CD1c-positive myeloid dendritic cell (primary cell): ENCODE measurements around the gene GNAZ.

Source experiments
- DNase-seq: peaks from one replicate; pipeline ENCODE4 v3.0.0-alpha.2; 2016; ENCODE audit errors: extremely low spot score

The GNAZ gene

DNA sequence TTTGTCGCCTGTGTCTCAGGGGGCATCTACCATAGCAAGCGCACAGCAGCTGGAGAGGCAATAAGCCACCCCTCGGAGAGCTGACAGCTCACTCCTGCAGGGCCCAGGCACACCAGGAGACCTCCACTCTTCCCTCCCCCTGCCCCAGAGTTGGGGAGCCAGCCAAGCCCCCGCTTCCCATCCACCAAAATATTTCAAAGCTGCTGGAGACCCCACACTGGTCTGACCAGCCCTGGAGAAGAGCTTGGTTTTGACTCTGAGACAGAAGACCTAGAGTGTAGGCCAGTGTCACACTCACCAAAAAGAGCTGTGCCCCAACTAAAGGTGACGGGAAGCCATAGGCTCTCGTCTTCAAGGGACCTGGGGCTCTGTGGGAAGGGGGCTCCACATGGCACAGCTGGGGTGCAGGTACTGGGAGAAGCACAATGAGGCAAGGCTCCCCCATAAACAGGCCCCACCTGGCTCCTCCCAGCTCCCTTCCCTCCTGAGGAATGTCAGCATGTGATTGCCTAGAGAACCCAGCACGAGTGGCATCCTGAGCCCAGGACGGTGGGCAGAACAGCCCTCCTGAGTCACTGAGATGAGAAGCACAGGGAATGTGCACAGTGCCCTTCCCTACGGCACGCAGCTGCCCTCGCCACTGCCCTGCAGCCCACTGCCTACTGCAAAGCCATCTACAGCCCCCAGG lies 5.8 kb upstream of the GNAZ start:
- DNase-seq, result no peak

DNA sequence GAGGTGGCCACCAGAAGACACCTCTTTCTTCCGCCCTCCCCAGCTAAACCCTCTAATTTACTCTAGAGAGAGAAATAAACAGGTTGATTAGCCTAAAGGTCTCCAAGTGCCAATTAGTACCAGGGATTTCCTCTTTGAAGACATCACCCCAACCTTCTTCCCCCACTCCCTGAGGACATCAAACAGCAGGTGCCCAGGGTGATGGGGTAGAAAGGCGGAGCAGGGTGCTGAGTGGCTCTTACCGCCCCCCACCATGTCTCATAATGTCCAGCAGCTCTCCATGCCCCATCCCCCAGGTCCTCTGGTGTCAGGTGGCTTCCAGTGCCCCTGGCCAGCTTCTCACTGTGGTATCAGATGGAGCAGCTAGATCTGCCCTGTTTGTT lies 5.3 kb upstream of the GNAZ start:
- no peak for DNase-seq

DNA sequence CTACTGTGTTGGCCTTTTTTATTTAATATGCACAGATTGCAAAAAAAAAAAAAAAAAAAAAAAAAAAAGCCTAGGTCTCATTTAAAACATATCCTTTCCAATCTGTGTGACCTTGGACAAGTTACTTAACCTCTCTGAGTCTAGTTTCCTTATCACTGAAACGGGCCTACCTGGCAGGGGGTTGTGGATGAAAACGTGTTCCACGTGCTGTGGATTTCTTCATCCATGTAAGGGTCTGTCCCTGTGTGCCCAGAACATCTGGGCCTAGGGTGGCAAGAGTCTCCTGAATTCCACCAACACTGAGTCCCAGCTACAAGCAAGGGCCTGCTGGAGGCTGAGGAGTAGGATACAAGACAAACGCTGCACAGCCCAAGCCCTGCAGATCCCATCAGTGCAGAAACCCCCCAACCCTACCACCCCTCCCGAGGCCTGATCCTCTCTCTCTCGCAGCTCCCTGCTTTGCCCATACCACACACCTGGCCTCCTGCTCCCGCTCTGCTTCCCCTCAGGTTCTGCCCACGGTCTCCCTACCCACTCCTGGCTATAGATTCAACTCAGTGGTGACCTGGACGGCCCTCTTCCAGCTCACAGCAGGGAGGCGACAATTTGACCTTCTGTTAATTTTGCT lies 4.7 kb upstream of the GNAZ start:
- no peak for DNase-seq

DNA sequence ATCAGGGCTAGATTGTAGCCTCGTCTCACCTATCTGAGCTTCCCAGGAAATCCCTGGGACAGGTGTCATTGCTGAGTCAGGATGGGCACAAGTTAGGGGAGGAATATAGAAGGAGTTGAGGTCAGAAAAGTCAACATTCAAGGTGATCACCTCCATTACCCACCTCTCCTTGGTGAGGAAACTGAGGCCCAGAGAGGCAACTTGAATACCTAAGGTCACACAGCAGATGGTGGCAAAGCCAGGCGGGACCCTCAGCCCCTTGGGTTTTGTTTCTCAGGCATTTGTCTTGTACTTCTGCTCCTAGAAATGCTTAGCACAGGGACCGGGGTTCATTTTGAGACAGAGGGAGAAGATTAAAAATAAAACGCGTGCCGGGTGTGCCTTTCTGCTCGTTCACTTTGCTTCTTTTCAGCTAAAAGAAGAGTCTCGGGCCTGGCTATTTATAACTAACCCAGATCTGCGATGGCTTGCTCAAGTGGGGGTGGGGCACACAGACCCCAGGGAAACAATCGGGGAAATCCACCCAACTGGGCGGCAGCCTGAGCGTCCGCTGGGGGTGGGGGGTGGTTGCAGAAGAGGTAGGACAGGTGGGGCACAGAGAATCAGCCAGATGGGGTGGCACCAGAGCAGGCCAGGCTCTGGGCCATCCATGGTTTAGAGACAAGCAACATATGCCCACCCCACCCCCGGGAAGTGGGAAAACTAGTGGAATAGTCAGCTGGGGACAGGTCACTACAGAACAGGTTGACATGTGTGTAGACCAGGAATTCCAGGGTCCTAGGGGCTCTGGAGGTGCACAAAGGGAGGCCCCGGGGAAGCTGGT lies 3.9 kb upstream of the GNAZ start:
- DNase-seq, result no peak

DNA sequence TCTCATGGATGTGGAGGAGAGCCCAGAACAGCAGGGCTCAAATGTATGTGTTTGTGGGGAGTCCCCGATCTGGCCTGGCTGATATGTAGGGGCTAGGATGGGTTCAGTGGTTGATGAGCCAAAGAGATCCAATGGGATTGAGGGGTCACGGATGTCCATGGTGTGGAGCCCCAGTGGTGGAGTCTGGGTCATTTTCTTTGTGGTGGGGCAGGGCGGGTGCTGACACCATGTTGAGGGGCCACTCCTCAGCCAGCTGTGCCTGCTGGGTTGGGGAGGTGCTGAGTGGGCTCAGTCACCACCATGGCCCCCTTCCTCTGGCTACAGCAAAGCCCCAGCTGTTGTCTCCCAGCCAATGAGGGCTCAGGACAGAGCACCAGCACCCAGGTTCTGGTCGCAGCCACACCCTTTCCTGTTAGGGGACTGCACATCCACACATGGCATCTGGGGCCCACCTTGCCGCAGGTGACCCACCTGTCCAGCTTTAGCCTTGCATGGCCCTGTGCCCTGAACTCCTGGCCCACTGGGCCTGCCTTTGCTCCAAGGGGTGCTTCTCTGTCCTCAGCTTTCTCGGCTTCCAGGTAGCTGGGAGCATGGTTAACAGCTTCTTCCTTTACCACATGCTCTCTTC lies 3.2 kb upstream of the GNAZ start:
- no peak for DNase-seq

DNA sequence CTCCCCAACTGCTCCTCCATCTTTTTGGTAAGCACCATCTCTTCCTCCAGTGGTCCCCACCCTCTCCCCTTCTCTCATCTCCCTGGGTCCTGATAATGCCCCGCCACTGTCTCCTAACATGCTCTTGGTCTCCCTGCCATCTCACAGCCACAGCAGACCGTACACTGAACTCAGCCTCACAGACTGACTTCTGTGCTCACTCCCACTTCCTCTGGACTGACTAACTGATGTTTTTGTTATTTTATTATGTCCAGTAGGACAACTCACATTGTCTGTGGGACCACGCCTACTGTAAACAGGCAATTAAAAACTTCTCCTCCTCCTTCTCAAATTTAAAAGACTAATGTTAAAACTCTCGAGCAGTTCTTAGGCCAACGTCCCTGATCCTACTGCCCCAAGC lies 2.6 kb upstream of the GNAZ start:
- no peak for DNase-seq

DNA sequence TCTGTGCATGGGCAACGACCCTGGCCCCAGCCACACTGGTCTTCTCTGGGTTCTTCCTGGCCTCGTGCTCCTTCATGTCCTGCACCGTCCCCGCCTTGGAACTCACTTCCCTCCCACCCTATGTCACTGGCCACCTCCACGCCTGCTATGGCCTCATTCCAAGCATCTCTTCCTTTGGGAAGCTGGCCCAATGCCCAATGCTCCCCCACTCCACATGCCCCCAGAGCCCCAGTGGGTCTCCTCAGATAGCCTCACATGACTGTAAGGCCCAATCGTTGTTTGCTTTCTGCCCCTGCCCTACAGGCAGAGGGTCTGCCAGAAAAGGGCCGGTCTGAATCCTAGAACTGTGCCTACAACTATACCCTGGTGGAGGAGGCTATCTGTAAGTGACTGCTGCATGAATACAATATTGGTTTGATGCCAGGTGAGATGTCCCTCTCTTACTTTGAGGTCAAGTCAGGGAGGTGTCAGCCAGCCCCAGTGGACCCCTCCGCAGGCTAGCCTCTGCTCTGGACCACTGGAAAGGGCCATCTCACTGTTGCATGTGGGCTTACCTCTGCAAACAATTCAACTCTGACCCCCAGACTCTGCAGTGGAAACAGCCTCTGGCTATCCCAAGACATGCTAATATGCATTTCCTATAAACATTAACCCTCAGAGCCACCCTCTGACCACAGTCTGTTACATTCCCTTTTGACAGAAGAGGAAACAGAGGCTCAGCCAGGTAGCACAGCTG lies 2.1 kb upstream of the GNAZ start:
- DNase-seq, result no peak

DNA sequence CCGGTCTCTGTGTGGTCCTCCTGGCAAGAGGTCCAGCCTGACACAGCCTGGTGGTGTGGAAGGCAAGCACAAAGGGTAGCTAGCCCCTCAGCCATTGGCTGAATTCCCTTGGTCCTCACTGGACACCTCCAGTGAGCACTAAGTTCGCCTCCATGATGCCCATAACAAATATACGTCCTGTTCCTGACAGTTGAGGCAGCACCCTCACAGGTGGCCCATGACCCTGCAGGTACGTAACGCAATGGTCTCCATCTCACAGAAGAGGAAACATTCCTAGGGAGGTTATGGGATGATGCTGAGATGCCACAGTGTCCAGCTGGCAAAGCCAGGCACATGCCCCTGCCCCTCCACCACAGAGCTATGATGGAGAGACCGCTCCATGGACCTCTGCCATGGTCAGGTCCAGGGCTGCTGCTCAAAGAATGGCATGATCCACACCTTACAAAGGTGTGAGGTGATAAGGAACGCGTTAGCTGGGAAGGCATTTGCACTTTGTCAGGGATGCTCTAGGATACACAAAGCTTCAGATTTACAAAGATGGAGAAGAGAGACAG lies 1.4 kb upstream of the GNAZ start:
- no peak for DNase-seq

DNA sequence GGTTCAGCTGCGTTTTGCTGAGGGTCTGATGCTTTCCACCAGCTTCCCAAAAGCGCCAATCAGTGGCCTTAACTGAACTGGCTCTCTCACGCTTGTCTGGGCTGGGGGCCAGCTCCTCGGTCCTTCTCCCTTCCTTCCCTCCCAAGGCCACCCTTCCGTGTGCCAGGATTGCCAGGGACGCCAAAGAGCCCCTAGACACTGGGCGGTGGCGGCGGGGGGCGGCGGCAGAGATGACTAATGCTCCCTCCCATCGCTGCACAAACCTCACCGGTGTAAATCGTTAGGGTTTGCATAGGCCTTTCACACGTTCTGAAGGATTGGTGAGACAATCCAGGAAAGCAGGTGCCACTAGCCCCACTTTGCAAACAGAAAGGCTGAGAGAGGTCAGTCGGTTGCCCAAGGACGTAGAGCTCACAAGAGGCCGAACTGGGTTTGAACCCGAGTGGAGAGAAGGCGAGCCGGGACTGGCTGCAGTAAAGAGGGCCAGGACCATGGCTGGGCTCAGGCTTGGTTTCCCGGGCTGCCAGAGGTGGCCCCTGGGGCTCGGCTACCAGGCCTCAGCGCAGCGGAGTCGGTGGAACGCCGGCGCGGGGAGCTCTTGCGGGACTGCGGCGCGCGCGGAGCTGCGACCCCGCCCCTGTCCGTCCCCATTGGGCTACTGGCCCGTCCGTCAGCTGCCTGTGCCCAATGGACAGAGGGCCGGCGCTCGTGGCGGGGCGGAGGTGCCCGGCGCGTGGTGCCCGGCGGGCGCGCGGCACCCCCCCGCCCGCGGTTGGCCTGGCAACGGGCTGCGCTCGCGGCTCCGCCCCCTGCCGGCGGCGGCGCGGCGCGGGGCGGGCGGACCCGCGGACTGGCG lies 589 bp upstream of the GNAZ start:
- DNase-seq, result peak; percentile 93

DNA sequence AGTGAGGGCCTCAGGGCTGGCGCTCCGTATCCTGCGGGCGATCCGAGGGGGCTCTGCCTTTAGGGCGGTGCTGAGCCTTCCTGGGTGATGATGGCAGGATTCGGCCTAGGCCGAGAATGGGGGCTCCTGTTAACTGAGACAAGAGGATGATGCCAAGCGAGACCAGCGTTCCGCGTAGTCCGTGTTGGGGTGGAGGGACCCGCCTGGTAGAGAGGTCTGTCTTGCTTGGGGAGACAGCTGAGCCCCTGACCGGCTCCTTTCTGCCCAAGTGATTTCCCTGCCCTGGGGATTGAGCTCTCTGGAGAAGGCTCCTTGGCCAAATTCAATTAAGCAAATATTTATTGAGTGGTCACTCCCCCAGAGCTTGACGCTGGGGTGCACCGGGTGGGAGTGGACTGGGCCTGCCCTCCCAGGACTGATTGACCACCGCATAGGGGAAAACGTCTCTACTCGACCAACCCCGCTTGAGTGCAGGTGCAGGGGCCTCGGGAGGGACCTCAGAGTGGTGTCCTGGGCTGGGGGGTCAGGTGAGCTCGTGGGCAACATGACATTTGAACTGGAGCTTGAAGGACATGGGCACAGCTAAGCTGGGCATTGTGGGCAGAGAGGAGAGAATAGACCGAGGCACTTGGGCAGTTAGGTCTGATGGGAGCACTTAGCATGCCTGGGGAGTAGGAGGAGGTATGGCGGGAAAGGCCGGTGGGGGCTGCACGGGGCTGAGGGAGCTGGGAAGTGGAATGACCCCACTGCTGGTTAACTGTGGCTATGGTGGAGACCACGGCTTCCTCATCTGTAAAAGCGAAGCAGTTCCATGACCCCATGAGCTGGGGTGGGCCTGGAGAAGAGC lies 1.1 kb downstream of the GNAZ start:
- DNase-seq, result no peak

DNA sequence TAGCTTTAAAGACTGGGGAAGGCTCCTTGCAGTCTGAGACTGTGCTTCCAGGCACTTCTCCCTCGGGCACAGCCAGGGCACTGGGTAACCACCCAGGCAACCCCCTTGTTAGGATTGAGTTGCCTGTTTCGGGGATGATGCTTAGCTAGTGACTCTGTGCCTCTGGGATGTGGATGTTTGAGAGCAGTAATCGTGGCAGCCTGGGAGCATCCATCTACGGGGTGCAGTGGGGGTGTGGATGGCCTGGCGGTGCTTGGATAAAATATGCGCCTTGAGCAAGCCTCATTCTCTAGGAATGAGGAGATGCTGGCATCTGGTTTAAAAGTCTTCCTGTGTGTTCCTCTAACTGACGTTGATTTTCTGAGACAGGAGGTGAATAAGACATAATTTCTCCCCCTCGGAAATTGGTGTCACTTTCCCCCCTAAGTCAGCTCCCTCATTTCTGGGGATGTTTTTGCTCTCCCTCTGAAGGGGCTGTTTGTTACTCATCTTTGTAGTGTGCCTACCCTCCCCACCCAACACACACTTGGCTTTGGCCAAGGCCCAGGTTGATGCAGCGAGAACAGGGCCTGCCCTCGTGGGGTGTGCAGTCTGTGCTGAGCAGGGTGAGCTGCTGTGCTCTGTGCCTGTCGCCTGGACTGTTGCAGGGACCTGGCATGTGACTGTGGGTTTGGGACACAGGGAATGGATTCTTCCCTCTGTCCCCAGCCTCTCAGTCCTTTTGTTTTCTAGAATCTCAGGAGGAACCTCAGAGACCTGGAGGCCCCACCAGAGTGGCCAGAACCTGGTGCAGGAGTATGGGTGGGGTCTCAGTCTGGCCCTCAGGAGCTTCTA lies 2.0 kb downstream of the GNAZ start:
- no peak for DNase-seq

DNA sequence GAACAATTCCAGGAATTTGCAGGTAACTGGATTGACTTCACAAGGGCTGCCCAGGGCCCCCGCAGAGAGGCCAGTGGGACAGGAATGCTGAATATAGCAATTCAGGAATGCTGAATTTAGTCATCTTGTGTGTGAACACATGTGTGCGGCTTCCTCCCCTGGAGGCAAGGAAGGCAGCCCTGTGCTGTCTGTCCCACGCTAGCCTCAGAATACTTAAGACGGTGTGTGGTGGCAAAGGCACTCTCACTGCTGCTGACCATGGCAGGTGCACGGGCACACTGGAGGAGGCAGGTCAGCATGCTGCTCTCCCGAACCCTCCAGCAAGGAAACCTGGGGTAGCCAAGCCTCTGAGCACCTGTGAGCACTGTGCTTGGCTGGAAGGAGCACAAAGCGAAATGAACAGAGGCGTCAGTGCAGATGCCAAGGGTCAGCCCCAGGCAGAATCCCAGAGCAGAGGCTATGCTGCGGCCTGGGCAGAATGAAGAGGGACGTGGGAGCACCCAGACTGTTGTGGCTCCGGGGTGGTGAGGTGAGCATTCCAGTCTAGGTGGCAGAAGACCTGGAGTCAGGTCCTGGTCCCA lies 2.7 kb downstream of the GNAZ start:
- DNase-seq, result no peak

DNA sequence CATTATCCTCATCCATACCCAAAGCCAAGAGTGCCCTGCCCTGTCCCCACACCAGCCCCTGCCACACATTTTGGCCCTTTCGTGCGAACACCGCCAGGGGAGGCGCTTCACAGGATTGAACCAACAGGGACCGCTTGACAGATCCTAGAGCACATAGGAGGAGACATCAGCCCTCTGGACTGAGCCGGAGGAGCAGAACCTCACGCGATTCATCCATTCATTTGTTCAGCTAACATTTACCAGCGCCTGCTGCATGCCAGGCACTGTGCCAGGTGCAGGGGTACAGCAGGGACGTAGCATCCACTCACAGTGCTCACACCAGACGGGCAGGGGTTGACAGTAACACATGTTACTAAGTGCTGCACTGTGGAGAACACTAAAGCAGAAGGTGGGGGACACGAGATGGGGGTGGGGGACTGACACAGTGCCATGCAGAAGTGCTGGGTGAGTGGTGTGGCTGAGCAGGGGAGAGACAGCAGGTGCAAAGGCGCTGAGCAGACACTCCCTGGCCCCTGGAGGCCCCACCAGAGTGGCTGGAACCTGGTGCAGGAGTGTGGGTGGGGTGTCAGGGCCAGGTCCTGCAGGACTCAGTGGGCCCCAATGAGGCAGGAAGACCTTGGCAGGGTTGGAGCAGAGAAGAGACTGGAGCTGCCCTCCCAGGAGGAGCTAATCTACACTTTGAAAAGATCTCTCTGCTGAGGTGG lies 3.4 kb downstream of the GNAZ start:
- DNase-seq, result no peak

DNA sequence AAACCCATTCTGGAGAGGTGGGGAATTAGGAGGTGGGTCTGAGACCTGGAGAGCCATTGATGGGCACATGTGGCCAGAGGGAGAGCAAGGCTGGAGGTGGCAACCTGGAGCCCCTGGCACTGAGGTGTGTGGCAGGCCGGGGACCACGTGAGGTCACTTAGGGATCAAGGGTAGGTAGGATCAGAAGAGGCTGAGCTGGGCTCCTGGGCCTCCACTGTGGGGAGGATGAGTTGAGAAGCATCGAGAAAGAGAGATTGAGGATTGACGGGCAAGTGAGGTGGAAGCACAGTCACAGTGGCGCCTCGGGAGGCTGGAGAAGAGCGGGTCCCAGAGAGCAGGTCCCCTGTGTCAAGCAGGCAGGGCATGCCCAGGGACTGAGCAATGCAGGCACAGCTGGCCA lies 4.1 kb downstream of the GNAZ start:
- DNase-seq, result no peak

DNA sequence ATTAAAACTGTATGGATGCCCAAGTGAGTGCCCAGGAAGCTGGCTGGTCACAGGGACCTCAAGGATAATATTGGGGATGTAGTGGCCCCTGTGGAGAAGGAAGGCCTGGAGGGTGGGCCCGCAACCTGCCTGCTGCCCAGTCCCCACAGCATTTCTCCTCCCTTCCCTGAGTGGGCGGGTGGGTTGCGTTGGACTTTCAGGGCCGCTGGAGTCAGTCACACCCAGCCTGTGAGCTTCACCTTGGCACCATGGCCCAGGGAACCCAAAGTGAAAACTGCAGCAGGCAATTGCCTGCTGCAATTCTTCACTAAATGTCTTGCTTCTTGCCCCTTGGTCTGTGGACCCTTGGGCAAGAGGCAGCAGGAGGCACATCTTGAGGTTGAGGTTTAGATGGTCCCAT lies 4.7 kb downstream of the GNAZ start:
- no peak for DNase-seq

DNA sequence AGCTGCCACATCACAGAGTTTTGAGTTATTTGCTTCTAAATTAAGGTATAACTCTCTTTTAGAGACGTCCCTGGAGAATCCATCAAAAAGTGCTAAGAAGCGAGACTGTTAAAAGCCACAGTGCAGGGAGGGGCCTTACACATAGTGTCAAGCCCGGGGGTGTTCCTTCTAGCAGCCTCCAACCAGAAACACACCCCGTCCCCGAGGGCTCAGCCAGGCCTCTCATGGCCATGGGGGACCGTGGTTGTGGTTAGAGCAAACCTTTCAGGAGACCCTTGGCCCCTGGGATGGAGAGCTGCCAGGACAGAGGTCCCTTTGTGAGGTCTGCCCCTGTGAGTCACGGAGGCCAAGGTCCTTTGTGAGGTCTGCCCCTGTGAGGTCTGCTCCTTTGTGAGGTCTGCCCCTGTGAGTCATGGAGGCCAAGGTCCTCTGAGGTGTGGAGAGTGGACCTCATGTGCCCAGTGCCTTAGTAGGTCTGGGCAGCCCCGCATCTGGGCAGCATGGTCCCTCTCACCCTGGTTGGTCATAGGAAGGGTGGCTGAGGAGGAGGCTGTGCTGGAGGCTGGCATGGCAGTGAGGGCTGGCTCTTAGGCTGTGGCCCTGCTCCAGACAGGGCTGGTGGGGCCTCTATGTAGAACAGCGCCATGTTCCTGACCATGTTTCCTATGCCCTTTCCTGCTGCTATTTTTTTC lies 5.4 kb downstream of the GNAZ start:
- DNase-seq, result no peak

DNA sequence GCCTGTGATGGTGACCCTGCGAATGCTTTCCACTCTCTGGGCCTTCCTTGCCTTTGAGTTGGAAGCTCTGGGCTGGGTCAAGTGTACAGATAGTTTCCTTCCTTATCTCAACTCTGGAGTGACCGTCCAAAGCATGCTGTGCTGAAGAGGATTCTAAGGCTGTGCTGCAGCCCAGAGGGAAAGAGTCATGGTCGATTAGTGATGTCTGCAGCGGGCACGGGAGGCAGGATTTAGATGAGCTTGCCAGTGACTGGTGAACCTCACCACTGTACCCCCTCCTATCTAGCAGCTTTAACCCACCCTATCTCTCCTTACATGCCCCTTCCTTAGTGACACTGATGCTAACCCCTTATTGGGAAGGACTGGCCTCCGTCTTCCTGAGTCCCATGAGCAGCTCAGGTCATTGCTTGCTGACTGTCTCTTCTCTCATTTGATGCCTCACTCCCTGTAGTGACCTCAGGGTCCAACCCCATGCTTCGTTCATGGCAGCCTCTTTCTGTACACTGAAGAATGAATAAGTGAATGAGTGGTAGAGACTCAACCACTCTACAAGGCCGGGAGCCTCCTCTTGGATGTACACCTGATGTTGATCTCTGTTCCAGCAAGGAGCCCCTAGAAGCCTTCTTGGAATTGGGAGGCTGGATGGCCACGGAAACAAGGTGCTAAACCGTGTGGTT lies 6.7 kb downstream of the GNAZ start:
- DNase-seq, result no peak
